SK-N-SH (cell line): ENCODE results near the gene ME3.
"Not testable (repeated sequence)": the region's sequence is repeated elsewhere in the genome, so short reads cannot be mapped to it uniquely, and the experiment has no call there.

Experiments used
- EP300 ChIP-seq, 2 experiments: IDR thresholded peaks; 2 replicates each; pipeline versions ENCODE4 v1.4.0 to v1.6.1; 2012; ENCODE audit warnings: borderline replicate concordance in 1 of 2, low read depth in 1 of 2, low read length in 1 of 2
- EZH2phosphoT487 ChIP-seq: fragments of 200-600 bp; sonication (generic); IDR thresholded peaks from 2 replicates; pipeline ENCODE4 v1.6.1; 2017; ENCODE audit warnings: low read depth, mixed run types, mild to moderate bottlenecking, antibody characterized with exemption, moderate library complexity, borderline replicate concordance
- GABPA ChIP-seq: IDR thresholded peaks from 2 replicates; pipeline ENCODE4 v1.4.0; 2012; ENCODE audit warnings: low read depth, mild to moderate bottlenecking
- JUND ChIP-seq: IDR thresholded peaks from 2 replicates; pipeline ENCODE4 v1.4.0; 2012
- MXI1 ChIP-seq: IDR thresholded peaks from 2 replicates; pipeline ENCODE4 v1.6.1; 2012; ENCODE audit warnings: mild to moderate bottlenecking, low read depth, low read length, improper control_type of control experiment
- SMC3 ChIP-seq: IDR thresholded peaks from 2 replicates; pipeline ENCODE4 v1.6.1; 2012; ENCODE audit warnings: low read depth, low read length, improper control_type of control experiment
- TF ChIP-seq, protein P1 (sequence below): fragments of 200-600 bp; sonication (generic); IDR thresholded peaks from 2 replicates; pipeline ENCODE4 v1.6.1; 2017; ENCODE audit warnings: antibody characterized with exemption, mild to moderate bottlenecking, moderate library complexity

DNA sequence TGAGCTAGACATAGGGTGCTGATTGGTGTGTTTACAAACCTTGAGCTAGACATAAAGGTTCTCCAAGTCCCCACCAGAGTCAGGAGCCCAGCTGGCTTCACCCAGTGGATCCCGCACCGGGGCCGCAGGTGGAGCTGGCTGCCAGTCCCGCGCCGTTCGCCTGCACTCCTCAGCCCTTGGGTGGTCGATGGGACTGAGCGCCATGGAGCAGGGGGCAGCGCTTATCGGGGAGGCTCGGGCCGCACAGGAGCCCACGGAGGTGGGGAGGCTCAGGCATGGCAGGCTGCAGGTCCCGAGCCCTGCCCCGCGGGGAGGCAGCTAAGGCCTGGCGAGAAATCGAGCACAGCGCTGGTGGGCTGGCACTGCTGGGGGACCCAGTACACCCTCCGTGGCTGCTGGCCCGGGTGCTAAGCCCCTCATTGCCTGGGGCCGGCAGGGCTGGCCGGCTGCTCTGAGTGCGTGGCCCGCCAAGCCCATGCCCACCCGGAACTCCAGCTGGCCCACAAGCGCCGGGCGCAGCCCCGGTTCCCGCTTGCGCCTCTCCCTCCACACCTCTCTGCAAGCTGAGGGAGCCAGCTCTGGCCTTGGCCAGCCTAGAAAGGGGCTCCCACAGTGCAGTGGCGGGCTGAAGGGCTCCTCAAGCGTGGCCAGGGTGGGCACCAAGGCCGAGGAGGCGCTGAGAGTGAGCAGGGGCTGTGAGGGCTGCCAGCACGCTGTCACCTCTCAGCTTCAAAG, 238.9 kb downstream of the ME3 start:
- TF ChIP-seq, protein P1, sequence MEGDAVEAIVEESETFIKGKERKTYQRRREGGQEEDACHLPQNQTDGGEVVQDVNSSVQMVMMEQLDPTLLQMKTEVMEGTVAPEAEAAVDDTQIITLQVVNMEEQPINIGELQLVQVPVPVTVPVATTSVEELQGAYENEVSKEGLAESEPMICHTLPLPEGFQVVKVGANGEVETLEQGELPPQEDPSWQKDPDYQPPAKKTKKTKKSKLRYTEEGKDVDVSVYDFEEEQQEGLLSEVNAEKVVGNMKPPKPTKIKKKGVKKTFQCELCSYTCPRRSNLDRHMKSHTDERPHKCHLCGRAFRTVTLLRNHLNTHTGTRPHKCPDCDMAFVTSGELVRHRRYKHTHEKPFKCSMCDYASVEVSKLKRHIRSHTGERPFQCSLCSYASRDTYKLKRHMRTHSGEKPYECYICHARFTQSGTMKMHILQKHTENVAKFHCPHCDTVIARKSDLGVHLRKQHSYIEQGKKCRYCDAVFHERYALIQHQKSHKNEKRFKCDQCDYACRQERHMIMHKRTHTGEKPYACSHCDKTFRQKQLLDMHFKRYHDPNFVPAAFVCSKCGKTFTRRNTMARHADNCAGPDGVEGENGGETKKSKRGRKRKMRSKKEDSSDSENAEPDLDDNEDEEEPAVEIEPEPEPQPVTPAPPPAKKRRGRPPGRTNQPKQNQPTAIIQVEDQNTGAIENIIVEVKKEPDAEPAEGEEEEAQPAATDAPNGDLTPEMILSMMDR, result not testable (repeated sequence)
- not testable (repeated sequence) for TF ChIP-seq JUND; EZH2phosphoT487; MXI1; SMC3; GABPA; EP300 (IDR thresholded peaks at IDR 0.05; ENCODE audit: borderline replicate concordance in 1 of 2, low read depth in 1 of 2, low read length in 1 of 2)
